Progenitor cell of endocrine pancreas (in vitro differentiated cells): ENCODE measurements around the gene ACTN3. TPM values are rescaled to one million over a fixed set of nuclear protein-coding genes. Genes with fewer than 3 reads are reported as not detected.

Experiments used
- DNase-seq: peaks from one replicate; pipeline ENCODE4 v3.0.0; 2021; ENCODE audit warnings: low spot score; ENCODE audit not compliant: unreplicated experiment
- H3K27ac Mint-ChIP-seq: 2 replicates; pipeline ENCODE4 v1.8.0; 2021; ENCODE audit warnings: mild to moderate bottlenecking, moderate library complexity, mixed read lengths
- H3K27me3 Mint-ChIP-seq: 2 replicates; pipeline ENCODE4 v1.8.0; 2021; ENCODE audit warnings: mixed read lengths
- H3K36me3 Mint-ChIP-seq: 2 replicates; pipeline ENCODE4 v1.8.0; 2022; ENCODE audit warnings: mixed read lengths; ENCODE audit not compliant: insufficient read depth
- H3K4me1 Mint-ChIP-seq: 2 replicates; pipeline ENCODE4 v1.8.0; 2021; ENCODE audit warnings: low read depth, mixed read lengths
- H3K4me3 Mint-ChIP-seq: 2 replicates; pipeline ENCODE4 v1.8.0; 2021; ENCODE audit warnings: low read depth, mild to moderate bottlenecking, moderate library complexity, mixed read lengths
- H3K9me3 Mint-ChIP-seq: 2 replicates; pipeline ENCODE4 v1.8.0; 2021; ENCODE audit warnings: low read depth, mixed read lengths
- CTCF ChIP-seq: fragments of 200-600 bp; sonication (generic); IDR thresholded peaks from one replicate; pipeline ENCODE4 v1.5.0; 2021; ENCODE audit warnings: antibody characterized with exemption, mild to moderate bottlenecking; ENCODE audit not compliant: unreplicated experiment
- total RNA-seq: library from RNA; stranded (reverse); gene quantifications from 2 replicates; pipeline ENCODE4 v1.2.1, GENCODE V29; 2021

Gene ACTN3
- total RNA-seq, 1 donor from 2014 or later = 0.43 TPM

- no peak for DNase-seq
- TF ChIP-seq CTCF = no peak
- H3K27me3 Mint-ChIP-seq = peaks cover 15% of the 10 kb centered on the region
- H3K9me3 Mint-ChIP-seq = no peaks in the 10 kb centered on the region
- no peaks in the 10 kb centered on the region for H3K36me3 Mint-ChIP-seq
- H3K4me3 Mint-ChIP-seq = no peak overlapping the region
- H3K27ac Mint-ChIP-seq = no peak overlapping the region
- H3K4me1 Mint-ChIP-seq = peaks cover 6% of the 10 kb centered on the region
Measured at GRCh38 chr11:66549696-66550095, 3.0 kb downstream of the ACTN3 start.

- no peak for TF ChIP-seq CTCF
- no peak for DNase-seq
- Mint-ChIP-seq H3K36me3 (no peaks in the 10 kb centered on the region), H3K27ac (no peak overlapping the region), H3K4me1 (peaks cover 3% of the 10 kb centered on the region), H3K27me3 (peaks cover 15% of the 10 kb centered on the region), H3K4me3 (no peak overlapping the region), H3K9me3 (no peaks in the 10 kb centered on the region)
Measured at GRCh38 chr11:66550887-66551286, 4.2 kb downstream of the ACTN3 start.

- no peaks in the 10 kb centered on the region for H3K4me1 Mint-ChIP-seq
- TF ChIP-seq CTCF = no peak
- no peak overlapping the region for H3K27ac Mint-ChIP-seq
- no peak for DNase-seq
- H3K9me3 Mint-ChIP-seq = no peaks in the 10 kb centered on the region
- H3K27me3 Mint-ChIP-seq = peaks cover 7% of the 10 kb centered on the region
- no peak overlapping the region for H3K4me3 Mint-ChIP-seq
- no peaks in the 10 kb centered on the region for H3K36me3 Mint-ChIP-seq
Measured at GRCh38 chr11:66554602-66555001, 7.9 kb downstream of the ACTN3 start.

- Mint-ChIP-seq H3K9me3 (no peaks in the 10 kb centered on the region), H3K27ac (no peak overlapping the region), H3K27me3 (peaks cover 4% of the 10 kb centered on the region), H3K36me3 (no peaks in the 10 kb centered on the region), H3K4me1 (no peaks in the 10 kb centered on the region), H3K4me3 (no peak overlapping the region)
- no peak for TF ChIP-seq CTCF
- no peak for DNase-seq
Measured at GRCh38 chr11:66555416-66555815, 8.7 kb downstream of the ACTN3 start.

GRCh38 chr11:66556086-66556485 lies 9.4 kb downstream of the ACTN3 start:
- Mint-ChIP-seq H3K36me3 (no peaks in the 10 kb centered on the region), H3K4me3 (no peak overlapping the region), H3K27ac (no peak overlapping the region), H3K9me3 (no peaks in the 10 kb centered on the region), H3K27me3 (peaks cover 3% of the 10 kb centered on the region), H3K4me1 (no peaks in the 10 kb centered on the region)
- TF ChIP-seq CTCF = no peak
- no peak for DNase-seq
